GM23338 (cell line): ENCODE data around the gene GPR82. TPM values are rescaled to one million over a fixed set of nuclear protein-coding genes. Genes with fewer than 3 reads are reported as not detected.

ENCODE experiments used
- ATAC-seq: fragments of 200-7000 bp; cut with Tn5 transposase; 3 replicates; pipeline ENCODE4 v1.9.1; 2020
- DNase-seq: peaks from one replicate; pipeline ENCODE4 v3.0.0-alpha.2; 2015; ENCODE audit warnings: low spot score
- H2AFZ ChIP-seq: fragments of 200-600 bp; sonication (generic); 2 replicates; pipeline ENCODE4 v1.8.0; 2016; ENCODE audit warnings: antibody characterized with exemption, mild to moderate bottlenecking, moderate library complexity
- H3F3A ChIP-seq: fragments of 200-600 bp; sonication (generic); replicated peaks from 2 replicates; pipeline ENCODE4 v1.8.0; 2017; ENCODE audit warnings: antibody characterized with exemption, mixed run types, low read depth
- H3K27ac ChIP-seq: fragments of 200-600 bp; sonication (generic); 2 replicates; pipeline ENCODE4 v1.6.1; 2016; ENCODE audit warnings: low read depth
- H3K27me3 ChIP-seq: fragments of 200-600 bp; sonication (generic); 2 replicates; pipeline ENCODE4 v1.8.0; 2016; ENCODE audit warnings: mild to moderate bottlenecking, mixed run types, moderate library complexity; ENCODE audit not compliant: insufficient read depth
- H3K36me3 ChIP-seq: fragments of 200-600 bp; sonication (generic); 2 replicates; pipeline ENCODE4 v1.8.0; 2016; ENCODE audit warnings: mild to moderate bottlenecking; ENCODE audit not compliant: insufficient read depth
- H3K4me1 ChIP-seq: fragments of 200-600 bp; sonication (generic); 2 replicates; pipeline ENCODE4 v1.8.0; 2016; ENCODE audit warnings: mild to moderate bottlenecking, moderate library complexity; ENCODE audit not compliant: insufficient read depth
- H3K4me2 ChIP-seq: fragments of 200-600 bp; sonication (generic); 2 replicates; pipeline ENCODE4 v1.7.1; 2017; ENCODE audit warnings: mixed run types
- H3K4me3 ChIP-seq: fragments of 200-600 bp; sonication (generic); 2 replicates; pipeline ENCODE4 v1.6.1; 2016; ENCODE audit warnings: mixed run types
- H3K79me2 ChIP-seq: fragments of 200-600 bp; sonication (generic); replicated peaks from 2 replicates; pipeline ENCODE4 v1.8.0; 2017; ENCODE audit warnings: mild to moderate bottlenecking; ENCODE audit not compliant: insufficient read depth
- H3K9me2 ChIP-seq: fragments of 200-600 bp; sonication (generic); 2 replicates; pipeline ENCODE4 v1.8.0; 2017; ENCODE audit not compliant: insufficient read depth
- H4K20me1 ChIP-seq: fragments of 200-600 bp; sonication (generic); replicated peaks from 2 replicates; pipeline ENCODE4 v1.8.0; 2017; ENCODE audit warnings: mild to moderate bottlenecking; ENCODE audit not compliant: insufficient read depth
- H3K27ac Mint-ChIP-seq: 2 replicates; pipeline ENCODE4 v1.8.0; 2020; ENCODE audit warnings: inconsistent platforms, mild to moderate bottlenecking, moderate library complexity, mixed read lengths
- H3K27me3 Mint-ChIP-seq: 3 replicates; pipeline ENCODE4 v1.8.0; 2022; ENCODE audit warnings: low read depth, mild to moderate bottlenecking, moderate library complexity, mixed read lengths, inconsistent platforms; ENCODE audit not compliant: insufficient read depth, poor library complexity
- H3K36me3 Mint-ChIP-seq: 3 replicates; pipeline ENCODE4 v1.8.0; 2021; ENCODE audit warnings: low read depth, mild to moderate bottlenecking, inconsistent platforms, moderate library complexity, mixed read lengths
- H3K4me1 Mint-ChIP-seq: 3 replicates; pipeline ENCODE4 v1.8.0; 2020; ENCODE audit warnings: mild to moderate bottlenecking, inconsistent platforms, mixed read lengths
- H3K4me3 Mint-ChIP-seq: 3 replicates; pipeline ENCODE4 v1.8.0; 2021; ENCODE audit warnings: moderate library complexity, mild to moderate bottlenecking, inconsistent platforms, mixed read lengths
- H3K9me3 Mint-ChIP-seq: 3 replicates; pipeline ENCODE4 v1.8.0; 2020; ENCODE audit warnings: moderate library complexity, mild to moderate bottlenecking, inconsistent platforms, mixed read lengths
- CREB1 ChIP-seq: fragments of 250-450 bp; sonication (Bioruptor Pico); IDR thresholded peaks from 2 replicates; pipeline ENCODE4 v1.5.0; 2020; ENCODE audit warnings: low read depth, mild to moderate bottlenecking, moderate library complexity
- ETS1 ChIP-seq: IDR thresholded peaks from 2 replicates; pipeline ENCODE4 v1.6.1; 2016; ENCODE audit warnings: antibody characterized with exemption
- EZH2 ChIP-seq: fragments of 200-600 bp; sonication (generic); IDR thresholded peaks from one replicate; pipeline ENCODE4 v1.8.0; 2017; ENCODE audit warnings: antibody characterized with exemption, mild to moderate bottlenecking, low read depth; ENCODE audit not compliant: unreplicated experiment
- EZH2phosphoT487 ChIP-seq: fragments of 200-600 bp; sonication (generic); IDR thresholded peaks from one replicate; pipeline ENCODE4 v1.8.1; 2018; ENCODE audit warnings: antibody characterized with exemption; ENCODE audit not compliant: unreplicated experiment
- JUNB ChIP-seq: IDR thresholded peaks from one replicate; pipeline ENCODE4 v1.6.1; 2016; ENCODE audit warnings: antibody characterized with exemption; ENCODE audit not compliant: unreplicated experiment
- NANOG ChIP-seq: IDR thresholded peaks from 2 replicates; pipeline ENCODE4 v1.6.1; 2016; ENCODE audit warnings: antibody characterized with exemption, borderline replicate concordance
- POLR2AphosphoS5 ChIP-seq: IDR thresholded peaks from 2 replicates; pipeline ENCODE4 v1.6.1; 2016; ENCODE audit warnings: antibody characterized with exemption, low read depth
- STAT1 ChIP-seq: IDR thresholded peaks from one replicate; pipeline ENCODE4 v1.6.1; 2016; ENCODE audit warnings: antibody characterized with exemption; ENCODE audit not compliant: unreplicated experiment
- ZNF114 ChIP-seq: fragments of 250-450 bp; sonication (Bioruptor Pico); IDR thresholded peaks from 2 replicates; pipeline ENCODE4 v1.5.0; 2020; ENCODE audit warnings: mild to moderate bottlenecking, moderate library complexity
- ZNF331 ChIP-seq: fragments of 250-450 bp; sonication (Bioruptor Pico); IDR thresholded peaks from 2 replicates; pipeline ENCODE4 v1.5.0; 2020; ENCODE audit warnings: low read depth, mild to moderate bottlenecking, moderate library complexity
- ZNF462 ChIP-seq: fragments of 250-450 bp; sonication (Bioruptor Pico); IDR thresholded peaks from 2 replicates; pipeline ENCODE4 v1.5.0; 2020; ENCODE audit warnings: mild to moderate bottlenecking, moderate library complexity
- polyA plus RNA-seq: library from polyadenylated mRNA; unstranded; fragments of >200 nt; fragmentation: Nextera tagmentation; extraction: Ambion mirVana; gene quantifications from 2 replicates; pipeline ENCODE4 v1.2.1, GENCODE V29; 2016
- total RNA-seq: library from RNA; depleted of rRNA; stranded (reverse); fragments of >200 nt; shearing (Covaris generic); gene quantifications from 2 replicates; pipeline ENCODE4 v1.2.3, GENCODE V29; 2014
- TF ChIP-seq, protein P1 (sequence below): IDR thresholded peaks from one replicate; pipeline ENCODE4 v1.6.1; 2018; ENCODE audit warnings: antibody characterized with exemption; ENCODE audit not compliant: unreplicated experiment
- TF ChIP-seq, protein P2 (sequence below), 2 experiments: fragments of 200-600 bp in 1 of 2; sonication (generic) in 1 of 2; conservative IDR thresholded peaks; 2 replicates each; pipeline versions ENCODE4 v1.5.1 to v1.6.1; 2016 to 2017; ENCODE audit warnings: antibody characterized with exemption in 2 of 2, low read depth in 2 of 2, mild to moderate bottlenecking in 2 of 2, moderate library complexity in 1 of 2

The GPR82 gene
- total and polyA plus RNA-seq, 2 experiments from 2014 or later: 0.32 TPM; not detected in 1

GRCh38 chrX:41684138-41684537, 39.8 kb upstream of the GPR82 start:
- no peak overlapping the region for H3K4me3 Mint-ChIP-seq
- H3K4me2 ChIP-seq: no peak overlapping the region
- H3K9me3 Mint-ChIP-seq: no peaks in the 10 kb centered on the region
- no peak overlapping the region for H3K4me3 ChIP-seq
- no peaks in the 10 kb centered on the region for H3K36me3 Mint-ChIP-seq
- no peak overlapping the region for H3K27ac Mint-ChIP-seq
- H3K27ac ChIP-seq: no peak overlapping the region
- H3K79me2 ChIP-seq: no peaks in the 10 kb centered on the region
- H3K27me3 Mint-ChIP-seq: no peaks in the 10 kb centered on the region
- no peaks in the 10 kb centered on the region for H3K4me1 ChIP-seq
- no peaks in the 10 kb centered on the region for H4K20me1 ChIP-seq
- H3K4me1 Mint-ChIP-seq: no peaks in the 10 kb centered on the region
- DNase-seq: no peak
- no peaks in the 10 kb centered on the region for H3F3A ChIP-seq
- no peaks in the 10 kb centered on the region for H3K9me2 ChIP-seq
- ATAC-seq: no peak
- TF ChIP-seq ZNF462 (CRISPR knock-in tag) (no peak), POLR2AphosphoS5 (no peak), EZH2 (no peak), ETS1 (no peak), NANOG (no peak), EZH2phosphoT487 (no peak), JUNB (no peak), ZNF114 (CRISPR knock-in tag) (no peak), ZNF331 (no peak), CREB1 (CRISPR knock-in tag) (no peak), STAT1 (no peak)
- TF ChIP-seq, protein P1, sequence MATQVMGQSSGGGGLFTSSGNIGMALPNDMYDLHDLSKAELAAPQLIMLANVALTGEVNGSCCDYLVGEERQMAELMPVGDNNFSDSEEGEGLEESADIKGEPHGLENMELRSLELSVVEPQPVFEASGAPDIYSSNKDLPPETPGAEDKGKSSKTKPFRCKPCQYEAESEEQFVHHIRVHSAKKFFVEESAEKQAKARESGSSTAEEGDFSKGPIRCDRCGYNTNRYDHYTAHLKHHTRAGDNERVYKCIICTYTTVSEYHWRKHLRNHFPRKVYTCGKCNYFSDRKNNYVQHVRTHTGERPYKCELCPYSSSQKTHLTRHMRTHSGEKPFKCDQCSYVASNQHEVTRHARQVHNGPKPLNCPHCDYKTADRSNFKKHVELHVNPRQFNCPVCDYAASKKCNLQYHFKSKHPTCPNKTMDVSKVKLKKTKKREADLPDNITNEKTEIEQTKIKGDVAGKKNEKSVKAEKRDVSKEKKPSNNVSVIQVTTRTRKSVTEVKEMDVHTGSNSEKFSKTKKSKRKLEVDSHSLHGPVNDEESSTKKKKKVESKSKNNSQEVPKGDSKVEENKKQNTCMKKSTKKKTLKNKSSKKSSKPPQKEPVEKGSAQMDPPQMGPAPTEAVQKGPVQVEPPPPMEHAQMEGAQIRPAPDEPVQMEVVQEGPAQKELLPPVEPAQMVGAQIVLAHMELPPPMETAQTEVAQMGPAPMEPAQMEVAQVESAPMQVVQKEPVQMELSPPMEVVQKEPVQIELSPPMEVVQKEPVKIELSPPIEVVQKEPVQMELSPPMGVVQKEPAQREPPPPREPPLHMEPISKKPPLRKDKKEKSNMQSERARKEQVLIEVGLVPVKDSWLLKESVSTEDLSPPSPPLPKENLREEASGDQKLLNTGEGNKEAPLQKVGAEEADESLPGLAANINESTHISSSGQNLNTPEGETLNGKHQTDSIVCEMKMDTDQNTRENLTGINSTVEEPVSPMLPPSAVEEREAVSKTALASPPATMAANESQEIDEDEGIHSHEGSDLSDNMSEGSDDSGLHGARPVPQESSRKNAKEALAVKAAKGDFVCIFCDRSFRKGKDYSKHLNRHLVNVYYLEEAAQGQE: no peak
- TF ChIP-seq, protein P2, sequence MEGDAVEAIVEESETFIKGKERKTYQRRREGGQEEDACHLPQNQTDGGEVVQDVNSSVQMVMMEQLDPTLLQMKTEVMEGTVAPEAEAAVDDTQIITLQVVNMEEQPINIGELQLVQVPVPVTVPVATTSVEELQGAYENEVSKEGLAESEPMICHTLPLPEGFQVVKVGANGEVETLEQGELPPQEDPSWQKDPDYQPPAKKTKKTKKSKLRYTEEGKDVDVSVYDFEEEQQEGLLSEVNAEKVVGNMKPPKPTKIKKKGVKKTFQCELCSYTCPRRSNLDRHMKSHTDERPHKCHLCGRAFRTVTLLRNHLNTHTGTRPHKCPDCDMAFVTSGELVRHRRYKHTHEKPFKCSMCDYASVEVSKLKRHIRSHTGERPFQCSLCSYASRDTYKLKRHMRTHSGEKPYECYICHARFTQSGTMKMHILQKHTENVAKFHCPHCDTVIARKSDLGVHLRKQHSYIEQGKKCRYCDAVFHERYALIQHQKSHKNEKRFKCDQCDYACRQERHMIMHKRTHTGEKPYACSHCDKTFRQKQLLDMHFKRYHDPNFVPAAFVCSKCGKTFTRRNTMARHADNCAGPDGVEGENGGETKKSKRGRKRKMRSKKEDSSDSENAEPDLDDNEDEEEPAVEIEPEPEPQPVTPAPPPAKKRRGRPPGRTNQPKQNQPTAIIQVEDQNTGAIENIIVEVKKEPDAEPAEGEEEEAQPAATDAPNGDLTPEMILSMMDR (conservative IDR thresholded peaks at IDR 0.05; ENCODE audit: low read depth in 2 of 2): no peak
- H3K27me3 ChIP-seq: no peaks in the 10 kb centered on the region
- H2AFZ ChIP-seq: no peak overlapping the region
- H3K36me3 ChIP-seq: no peaks in the 10 kb centered on the region
